Neural progenitor cell (in vitro differentiated cells): ENCODE results near the gene RPS6KA2.

Experiments used
- CTCF ChIP-seq: fragments of 200-600 bp; sonication (generic); IDR thresholded peaks from 2 replicates; pipeline ENCODE4 v1.5.1; 2017; ENCODE audit warnings: antibody characterized with exemption, mild to moderate bottlenecking
- EZH2 ChIP-seq: fragments of 200-600 bp; sonication (generic); IDR thresholded peaks from 2 replicates; pipeline ENCODE4 v1.6.1; 2017; ENCODE audit warnings: antibody characterized with exemption, mild to moderate bottlenecking, moderate library complexity

DNA sequence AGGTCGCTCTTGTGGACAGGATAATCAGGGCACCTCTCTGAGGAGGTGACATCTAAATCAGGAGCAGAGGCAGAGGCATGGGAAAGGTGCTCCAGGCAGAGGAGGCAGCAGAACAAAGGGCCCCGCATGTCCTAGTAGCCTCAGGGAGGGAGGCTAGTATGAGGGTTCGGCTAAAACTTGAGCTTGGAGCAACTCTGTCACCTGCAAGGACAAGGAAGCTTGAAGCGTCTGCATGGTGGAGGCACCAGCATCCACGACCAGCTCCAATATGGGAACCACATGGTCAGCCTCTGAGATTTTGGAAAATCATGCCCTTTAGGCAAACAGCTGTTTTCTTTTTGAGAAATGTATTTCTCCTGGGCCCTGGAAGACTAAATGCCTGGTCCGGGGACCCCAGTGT is 231.3 kb downstream of the RPS6KA2 start:
- TF ChIP-seq EZH2 = no peak
- no peak for TF ChIP-seq CTCF
